ENCODE measurements around the gene LEAP2.
A peak's percentile ranks its signal among the peaks of the same experiment; 100 is the strongest.

The LEAP2 gene

GRCh38 chr5:132859889-132860437 lies 13.5 kb upstream of the LEAP2 start:
- no peak overlapping the region for H3K4me3 Mint-ChIP-seq
- H3K27ac Mint-ChIP-seq, result no peak overlapping the region
- H3K36me3 Mint-ChIP-seq (ENCODE audit: low read depth), result no peaks in the 10 kb centered on the region
- no peaks in the 10 kb centered on the region for H3K9me3 Mint-ChIP-seq
- H3K27me3 Mint-ChIP-seq, result peaks cover 7% of the 10 kb centered on the region
- no peaks in the 10 kb centered on the region for H3K4me1 Mint-ChIP-seq (ENCODE audit: low read depth)

- Mint-ChIP-seq H3K4me3 (no peak overlapping the region), H3K9me3 (no peaks in the 10 kb centered on the region), H3K4me1 (ENCODE audit: low read depth) (peaks cover 6% of the 10 kb centered on the region), H3K36me3 (ENCODE audit: low read depth) (no peaks in the 10 kb centered on the region), H3K27me3 (peaks cover 7% of the 10 kb centered on the region), H3K27ac (no peak overlapping the region)
Observed at GRCh38 chr5:132860742-132861141, 12.7 kb upstream of the LEAP2 start.

- Mint-ChIP-seq H3K27ac (peak overlapping the region; percentile 100), H3K27me3 (no peaks in the 10 kb centered on the region), H3K4me1 (ENCODE audit: low read depth) (peaks cover 33% of the 10 kb centered on the region), H3K36me3 (ENCODE audit: low read depth) (peaks cover 25% of the 10 kb centered on the region), H3K4me3 (peak overlapping the region; percentile 100), H3K9me3 (no peaks in the 10 kb centered on the region)
Observed at GRCh38 chr5:132865668-132866341, 7.7 kb upstream of the LEAP2 start.

- H3K4me3 Mint-ChIP-seq, result peak within 1 kb of the TSS; percentile 100
- peaks cover 30% of the 10 kb centered on the region for H3K36me3 Mint-ChIP-seq (ENCODE audit: low read depth)
- peaks cover 33% of the 10 kb centered on the region for H3K4me1 Mint-ChIP-seq (ENCODE audit: low read depth)
- H3K27ac Mint-ChIP-seq, result peak within 1 kb of the TSS; percentile 100
- no peaks in the 10 kb centered on the region for H3K9me3 Mint-ChIP-seq
- no peaks in the 10 kb centered on the region for H3K27me3 Mint-ChIP-seq
Observed at GRCh38 chr5:132866342-132867045, 7.0 kb upstream of the LEAP2 start, which contains the start of the genes GDF9 and UQCRQ. GDF9 (minus strand) TSS chr5:132866469; CDS start chr5:132864533, 1,936 bp downstream. UQCRQ (plus strand) TSS chr5:132866642; CDS start chr5:132866882, 240 bp downstream.

- no peaks in the 10 kb centered on the region for H3K27me3 Mint-ChIP-seq
- H3K36me3 Mint-ChIP-seq (ENCODE audit: low read depth), result peaks cover 35% of the 10 kb centered on the region
- peak overlapping the region; percentile 100 for H3K27ac Mint-ChIP-seq
- peaks cover 33% of the 10 kb centered on the region for H3K4me1 Mint-ChIP-seq (ENCODE audit: low read depth)
- H3K4me3 Mint-ChIP-seq, result peak overlapping the region; percentile 100
- no peaks in the 10 kb centered on the region for H3K9me3 Mint-ChIP-seq
Observed at GRCh38 chr5:132867046-132867451, 6.4 kb upstream of the LEAP2 start.

GRCh38 chr5:132868754-132869153 lies 4.7 kb upstream of the LEAP2 start:
- H3K4me3 Mint-ChIP-seq, result peak overlapping the region; percentile 100
- H3K36me3 Mint-ChIP-seq (ENCODE audit: low read depth), result peaks cover 43% of the 10 kb centered on the region
- H3K9me3 Mint-ChIP-seq, result no peaks in the 10 kb centered on the region
- no peak overlapping the region for H3K27ac Mint-ChIP-seq
- H3K4me1 Mint-ChIP-seq (ENCODE audit: low read depth), result peaks cover 33% of the 10 kb centered on the region
- no peaks in the 10 kb centered on the region for H3K27me3 Mint-ChIP-seq

GRCh38 chr5:132870801-132871200 lies 2.7 kb upstream of the LEAP2 start:
- no peaks in the 10 kb centered on the region for H3K9me3 Mint-ChIP-seq
- no peak overlapping the region for H3K4me3 Mint-ChIP-seq
- peaks cover 43% of the 10 kb centered on the region for H3K36me3 Mint-ChIP-seq (ENCODE audit: low read depth)
- H3K27me3 Mint-ChIP-seq, result no peaks in the 10 kb centered on the region
- peaks cover 26% of the 10 kb centered on the region for H3K4me1 Mint-ChIP-seq (ENCODE audit: low read depth)
- peak overlapping the region; percentile 38 for H3K27ac Mint-ChIP-seq

- Mint-ChIP-seq H3K27ac (no peak overlapping the region), H3K4me1 (ENCODE audit: low read depth) (peaks cover 18% of the 10 kb centered on the region), H3K9me3 (no peaks in the 10 kb centered on the region), H3K36me3 (ENCODE audit: low read depth) (peaks cover 40% of the 10 kb centered on the region), H3K27me3 (no peaks in the 10 kb centered on the region), H3K4me3 (no peak overlapping the region)
Observed at GRCh38 chr5:132871459-132872284, 1.8 kb upstream of the LEAP2 start.

GRCh38 chr5:132872788-132873118 lies 715 bp upstream of the LEAP2 start:
- no peaks in the 10 kb centered on the region for H3K9me3 Mint-ChIP-seq
- peaks cover 10% of the 10 kb centered on the region for H3K4me1 Mint-ChIP-seq (ENCODE audit: low read depth)
- H3K27me3 Mint-ChIP-seq, result no peaks in the 10 kb centered on the region
- H3K36me3 Mint-ChIP-seq (ENCODE audit: low read depth), result peaks cover 41% of the 10 kb centered on the region
- no peak overlapping the region for H3K4me3 Mint-ChIP-seq
- peak overlapping the region; percentile 8 for H3K27ac Mint-ChIP-seq

GRCh38 chr5:132873930-132874271 lies 433 bp downstream of the LEAP2 start:
- Mint-ChIP-seq H3K4me3 (no peak overlapping the region), H3K36me3 (ENCODE audit: low read depth) (peaks cover 42% of the 10 kb centered on the region), H3K27me3 (no peaks in the 10 kb centered on the region), H3K9me3 (no peaks in the 10 kb centered on the region), H3K27ac (no peak overlapping the region), H3K4me1 (ENCODE audit: low read depth) (no peaks in the 10 kb centered on the region)

GRCh38 chr5:132876020-132876759 lies 2.7 kb downstream of the LEAP2 start:
- H3K27ac Mint-ChIP-seq, result no peak overlapping the region
- peaks cover 39% of the 10 kb centered on the region for H3K36me3 Mint-ChIP-seq (ENCODE audit: low read depth)
- no peaks in the 10 kb centered on the region for H3K9me3 Mint-ChIP-seq

GRCh38 chr5:132877466-132877865 lies 4.0 kb downstream of the LEAP2 start:
- Mint-ChIP-seq H3K27me3 (no peaks in the 10 kb centered on the region), H3K9me3 (no peaks in the 10 kb centered on the region), H3K4me1 (ENCODE audit: low read depth) (no peaks in the 10 kb centered on the region), H3K36me3 (ENCODE audit: low read depth) (peaks cover 37% of the 10 kb centered on the region), H3K4me3 (no peak overlapping the region), H3K27ac (no peak overlapping the region)

More at GRCh38 chr5:132876020-132876759, 2.7 kb downstream of the LEAP2 start:
- Mint-ChIP-seq H3K27me3 (no peaks in the 10 kb centered on the region), H3K4me1 (ENCODE audit: low read depth) (no peaks in the 10 kb centered on the region), H3K4me3 (no peak overlapping the region)

GRCh38 chr5:132877938-132878337 lies 4.5 kb downstream of the LEAP2 start:
- H3K27ac Mint-ChIP-seq, result no peak overlapping the region
- H3K4me3 Mint-ChIP-seq, result no peak overlapping the region
- H3K36me3 Mint-ChIP-seq (ENCODE audit: low read depth), result peaks cover 36% of the 10 kb centered on the region
- H3K27me3 Mint-ChIP-seq, result no peaks in the 10 kb centered on the region
- H3K9me3 Mint-ChIP-seq, result no peaks in the 10 kb centered on the region
- H3K4me1 Mint-ChIP-seq (ENCODE audit: low read depth), result no peaks in the 10 kb centered on the region

- H3K9me3 Mint-ChIP-seq, result no peaks in the 10 kb centered on the region
- H3K4me1 Mint-ChIP-seq (ENCODE audit: low read depth), result peaks cover 6% of the 10 kb centered on the region
- H3K27me3 Mint-ChIP-seq, result no peaks in the 10 kb centered on the region
- no peak overlapping the region for H3K4me3 Mint-ChIP-seq
- no peak overlapping the region for H3K27ac Mint-ChIP-seq
- peaks cover 61% of the 10 kb centered on the region for H3K36me3 Mint-ChIP-seq (ENCODE audit: low read depth)
Observed at GRCh38 chr5:132883261-132883834, 9.9 kb downstream of the LEAP2 start.

Data from stimulated activated naive CD8-positive, alpha-beta T cell treated with anti-CD3 and anti-CD28 coated beads, Interleukin-15, Interleukin-2, amounts not matched to agents 100 ng/mL and 50 ng/mL, for 24 hours (primary cell).